ENCODE results near the gene GCGR. TPM values are rescaled to one million over a fixed set of nuclear protein-coding genes. Genes with fewer than 3 reads are reported as not detected.
A peak's percentile ranks its signal among the peaks of the same experiment; 100 is the strongest.

Gene GCGR
- total RNA-seq, 1 donor from 2014 or later = not detected

DNA sequence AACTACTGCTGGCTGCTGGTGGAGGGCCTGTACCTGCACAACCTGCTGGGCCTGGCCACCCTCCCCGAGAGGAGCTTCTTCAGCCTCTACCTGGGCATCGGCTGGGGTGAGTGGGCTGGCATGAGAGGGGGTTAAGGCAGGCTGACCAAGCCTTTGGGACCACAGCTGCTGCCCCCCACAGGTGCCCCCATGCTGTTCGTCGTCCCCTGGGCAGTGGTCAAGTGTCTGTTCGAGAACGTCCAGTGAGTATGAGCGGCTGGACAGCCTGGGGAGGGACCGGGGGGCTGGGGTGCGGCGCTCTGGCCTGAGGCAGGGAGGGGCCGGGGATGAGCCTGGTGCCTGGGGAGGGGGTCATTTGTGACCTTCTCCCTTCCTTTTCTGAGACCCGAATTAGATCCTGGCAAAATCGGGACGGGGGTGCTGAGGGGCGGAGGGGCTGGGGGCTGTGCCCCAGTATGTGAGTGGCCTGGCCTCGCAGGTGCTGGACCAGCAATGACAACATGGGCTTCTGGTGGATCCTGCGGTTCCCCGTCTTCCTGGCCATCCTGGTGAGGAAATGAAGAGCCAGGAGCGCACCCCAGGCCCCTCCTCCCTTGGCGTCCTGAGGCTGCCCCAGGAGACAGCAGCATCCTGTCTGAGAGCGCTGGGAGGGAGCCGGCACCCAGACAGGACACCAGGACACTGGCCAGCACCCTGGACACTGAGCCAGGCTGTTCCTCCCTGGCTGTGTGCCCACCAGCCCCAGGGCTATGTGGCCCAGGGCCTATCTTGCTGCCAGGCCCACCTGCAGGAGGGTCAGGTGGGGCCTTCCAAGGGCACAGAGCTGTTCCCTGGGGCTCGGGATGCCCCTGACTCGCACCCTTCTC is 8.0 kb downstream of the GCGR start:
- no peak for DNase-seq (ENCODE audit: low spot score in 2 of 2)
- no peak for FAIRE-seq

DNA sequence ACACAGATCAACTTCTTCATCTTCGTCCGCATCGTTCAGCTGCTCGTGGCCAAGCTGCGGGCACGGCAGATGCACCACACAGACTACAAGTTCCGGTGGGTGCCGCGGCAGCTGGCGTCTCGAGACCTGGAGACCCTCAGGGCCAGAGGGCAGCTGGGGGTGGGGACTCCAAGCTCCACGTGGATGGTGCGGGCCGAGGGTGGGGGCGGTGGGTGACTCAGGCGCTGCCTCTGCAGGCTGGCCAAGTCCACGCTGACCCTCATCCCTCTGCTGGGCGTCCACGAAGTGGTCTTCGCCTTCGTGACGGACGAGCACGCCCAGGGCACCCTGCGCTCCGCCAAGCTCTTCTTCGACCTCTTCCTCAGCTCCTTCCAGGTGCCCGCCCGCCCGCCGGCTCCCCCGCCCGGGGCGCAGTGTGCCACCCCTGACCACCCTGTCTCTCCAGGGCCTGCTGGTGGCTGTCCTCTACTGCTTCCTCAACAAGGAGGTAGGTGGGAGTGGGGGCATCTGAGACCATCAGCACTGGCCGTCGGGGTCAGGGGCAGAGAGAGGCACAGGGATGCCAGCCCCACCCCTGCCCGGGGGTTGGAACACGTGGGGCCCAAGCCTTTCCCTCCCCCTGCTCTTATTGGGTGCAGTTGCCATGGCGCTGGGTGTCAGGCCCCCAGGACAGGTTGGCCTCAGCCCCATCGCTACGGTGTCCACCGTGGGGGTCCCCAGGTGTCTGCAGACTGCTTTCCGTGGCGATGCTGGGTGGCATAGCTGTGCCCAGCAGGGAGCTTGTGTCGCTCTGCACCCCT is 8.8 kb downstream of the GCGR start:
- no peak for DNase-seq (ENCODE audit: low spot score in 2 of 2)
- no peak for FAIRE-seq

DNA sequence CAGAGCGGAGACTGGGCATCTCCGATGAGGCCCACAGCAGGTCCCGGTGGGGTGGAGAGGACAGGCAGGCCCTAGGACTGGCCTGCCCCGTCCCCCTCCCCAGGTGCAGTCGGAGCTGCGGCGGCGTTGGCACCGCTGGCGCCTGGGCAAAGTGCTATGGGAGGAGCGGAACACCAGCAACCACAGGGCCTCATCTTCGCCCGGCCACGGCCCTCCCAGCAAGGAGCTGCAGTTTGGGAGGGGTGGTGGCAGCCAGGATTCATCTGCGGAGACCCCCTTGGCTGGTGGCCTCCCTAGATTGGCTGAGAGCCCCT is 9.4 kb downstream of the GCGR start:
- FAIRE-seq = no peak

DNA sequence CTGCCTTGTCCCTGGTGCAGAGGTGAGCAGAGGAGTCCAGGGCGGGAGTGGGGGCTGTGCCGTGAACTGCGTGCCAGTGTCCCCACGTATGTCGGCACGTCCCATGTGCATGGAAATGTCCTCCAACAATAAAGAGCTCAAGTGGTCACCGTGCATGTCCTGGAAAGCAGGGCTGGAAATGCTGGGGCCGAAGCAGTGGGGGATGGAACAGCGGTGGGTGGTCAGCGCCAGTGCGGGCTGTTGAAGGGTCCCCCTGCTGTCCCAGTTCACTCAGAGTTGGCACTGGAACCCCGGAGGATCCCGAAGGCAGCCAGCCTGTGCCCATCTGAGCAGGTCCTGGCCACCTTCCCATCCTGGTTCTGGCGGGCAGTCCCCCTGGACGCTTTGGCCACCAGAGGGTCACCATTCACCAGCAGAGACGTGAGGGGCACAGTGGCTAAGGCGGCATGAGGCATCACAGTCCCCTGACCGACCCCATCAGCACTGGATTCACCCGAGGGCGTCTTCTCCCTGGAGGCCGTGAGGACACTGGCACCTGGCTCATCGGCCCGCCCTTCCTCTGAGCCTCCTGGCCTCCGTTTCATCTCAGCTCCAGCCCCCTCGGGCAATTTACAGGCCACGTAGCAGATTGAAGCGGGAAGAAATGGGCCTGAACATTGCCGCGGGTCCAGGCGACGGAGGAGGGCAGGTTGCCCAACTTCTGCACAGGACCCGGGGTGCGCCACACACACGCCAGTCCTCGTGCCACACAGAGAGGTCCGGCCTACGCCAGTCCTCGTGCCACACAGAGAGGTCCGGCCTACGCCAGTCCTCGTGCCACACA is 10.1 kb downstream of the GCGR start:
- no peak for FAIRE-seq
- no peak for DNase-seq (ENCODE audit: low spot score in 2 of 2)

More for the DNA sequence above, 9.4 kb downstream of the GCGR start:
- no peak for DNase-seq (ENCODE audit: low spot score in 2 of 2)

DNA sequence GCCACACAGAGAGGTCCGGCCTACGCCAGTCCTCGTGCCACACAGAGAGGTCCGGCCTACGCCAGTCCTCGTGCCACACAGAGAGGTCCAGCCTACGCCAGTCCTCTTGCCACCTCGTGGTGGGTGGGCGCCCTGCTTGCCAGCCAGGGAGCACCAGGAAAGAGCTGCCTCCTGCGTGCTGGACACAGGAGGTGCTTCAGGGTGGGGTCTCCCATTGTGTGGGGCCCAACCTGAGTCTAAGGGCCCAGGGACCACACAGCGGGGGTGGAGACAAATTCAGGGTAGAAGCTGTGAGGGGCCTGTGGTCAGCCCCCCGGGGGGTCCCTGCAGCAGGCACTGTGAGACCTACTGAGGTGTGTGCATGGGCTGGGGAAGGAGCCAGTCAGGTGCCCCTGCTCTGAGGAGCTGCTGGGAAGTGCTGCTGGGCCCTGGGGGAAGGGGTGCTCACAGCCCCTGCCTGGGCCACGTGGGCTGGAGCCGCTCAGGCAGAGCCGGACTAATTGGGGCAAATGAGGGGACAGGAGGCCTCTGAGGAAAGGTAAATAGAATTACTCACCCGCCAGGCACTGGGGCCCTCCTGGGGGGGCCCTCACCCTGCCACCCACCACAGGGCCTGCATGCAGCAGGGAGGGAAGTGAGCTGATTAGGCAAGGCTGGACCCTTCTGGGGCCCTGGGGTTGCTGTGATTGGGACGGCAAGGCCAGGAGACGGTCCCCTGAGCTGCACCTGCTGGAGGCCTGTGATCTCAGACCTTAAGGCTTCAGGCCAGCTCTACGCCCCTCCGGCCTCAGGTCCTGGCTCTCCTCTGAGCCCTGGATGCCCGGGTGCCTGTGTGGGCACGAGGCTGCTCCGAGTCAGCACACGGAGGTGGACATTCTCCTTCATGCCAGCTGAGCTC is 11.0 kb downstream of the GCGR start:
- FAIRE-seq (no peak), DNase-seq (ENCODE audit: low spot score in 2 of 2) (no peak)

DNA sequence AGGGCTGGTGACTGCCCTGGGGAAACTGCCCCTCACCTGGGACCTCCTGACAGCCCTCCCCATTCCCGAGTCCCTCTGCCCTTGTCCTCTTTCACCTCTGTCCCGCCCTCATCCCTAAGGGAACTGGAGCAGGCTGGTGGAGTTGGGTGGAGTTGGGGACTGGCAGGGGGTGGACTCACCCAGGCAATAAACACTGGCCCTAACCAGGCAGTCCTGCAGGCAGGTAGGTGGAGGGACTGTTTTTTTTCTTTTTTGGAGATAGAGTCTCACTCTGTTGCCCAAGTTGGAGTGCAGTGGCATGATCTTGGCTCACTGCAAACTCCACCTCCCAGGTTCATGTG is 11.7 kb downstream of the GCGR start:
- FAIRE-seq = no peak

DNA sequence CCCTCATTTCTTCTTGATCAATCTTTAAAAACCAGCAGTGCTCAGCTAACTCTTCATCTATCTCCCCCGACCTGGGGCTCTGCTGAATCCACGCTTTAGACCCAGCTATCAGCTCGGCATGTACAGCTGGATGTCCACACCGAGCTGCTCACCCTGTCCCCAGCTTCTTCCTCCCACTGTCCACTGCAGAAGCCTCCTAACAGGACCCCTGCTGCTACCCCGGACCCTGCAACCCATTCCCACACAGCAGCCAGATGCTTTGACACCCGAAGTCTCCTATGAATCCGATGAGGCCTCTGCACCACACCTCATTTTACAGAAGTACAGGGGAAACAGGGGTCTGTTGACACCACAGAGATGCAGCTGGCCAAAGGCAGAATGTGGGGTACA is 13.8 kb downstream of the GCGR start:
- FAIRE-seq = no peak
- DNase-seq (ENCODE audit: low spot score in 2 of 2) = no peak

More for the DNA sequence above, 11.7 kb downstream of the GCGR start:
- no peak for DNase-seq (ENCODE audit: low spot score in 2 of 2)

DNA sequence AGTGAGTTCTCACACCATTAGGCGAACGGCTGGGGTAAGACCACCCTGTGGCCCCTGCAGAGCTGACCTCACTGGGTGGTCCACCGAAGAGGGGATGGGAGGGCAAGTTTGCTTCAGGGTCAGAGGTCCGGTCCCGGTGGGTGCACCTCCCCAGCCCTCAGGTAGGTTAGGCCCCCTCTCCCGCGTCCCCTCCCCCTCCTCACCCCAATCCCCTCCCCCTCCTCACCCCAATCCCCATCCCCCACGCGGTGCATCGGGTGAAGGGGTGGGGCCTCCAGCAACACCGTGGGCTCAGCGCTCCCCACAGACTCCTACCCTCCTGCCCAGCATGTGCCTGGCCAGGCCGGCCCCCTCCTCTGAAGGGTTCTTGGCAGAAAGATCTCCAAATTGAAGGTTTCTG is 15.8 kb downstream of the GCGR start:
- FAIRE-seq (no peak), DNase-seq (ENCODE audit: low spot score in 2 of 2) (no peak)

DNA sequence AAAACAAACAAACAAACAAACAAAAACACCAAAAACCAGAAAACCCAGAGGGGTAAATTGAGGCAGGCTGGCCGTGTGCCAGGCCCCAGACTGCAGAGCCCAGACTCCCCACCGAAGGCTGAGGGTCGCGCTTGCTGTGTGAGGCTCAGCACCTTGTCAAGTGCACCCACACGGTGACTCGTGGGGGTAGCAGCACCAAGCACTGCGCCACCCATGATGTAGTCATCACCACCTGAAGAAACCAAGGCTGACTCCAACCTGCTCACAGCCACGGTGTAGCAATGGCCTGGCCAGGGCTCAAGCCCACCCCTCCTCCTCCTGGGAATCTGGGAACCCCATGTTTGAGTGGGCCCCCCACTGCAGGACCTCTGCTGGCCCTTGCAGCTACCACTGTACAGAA is 17.2 kb downstream of the GCGR start:
- FAIRE-seq = no peak

DNA sequence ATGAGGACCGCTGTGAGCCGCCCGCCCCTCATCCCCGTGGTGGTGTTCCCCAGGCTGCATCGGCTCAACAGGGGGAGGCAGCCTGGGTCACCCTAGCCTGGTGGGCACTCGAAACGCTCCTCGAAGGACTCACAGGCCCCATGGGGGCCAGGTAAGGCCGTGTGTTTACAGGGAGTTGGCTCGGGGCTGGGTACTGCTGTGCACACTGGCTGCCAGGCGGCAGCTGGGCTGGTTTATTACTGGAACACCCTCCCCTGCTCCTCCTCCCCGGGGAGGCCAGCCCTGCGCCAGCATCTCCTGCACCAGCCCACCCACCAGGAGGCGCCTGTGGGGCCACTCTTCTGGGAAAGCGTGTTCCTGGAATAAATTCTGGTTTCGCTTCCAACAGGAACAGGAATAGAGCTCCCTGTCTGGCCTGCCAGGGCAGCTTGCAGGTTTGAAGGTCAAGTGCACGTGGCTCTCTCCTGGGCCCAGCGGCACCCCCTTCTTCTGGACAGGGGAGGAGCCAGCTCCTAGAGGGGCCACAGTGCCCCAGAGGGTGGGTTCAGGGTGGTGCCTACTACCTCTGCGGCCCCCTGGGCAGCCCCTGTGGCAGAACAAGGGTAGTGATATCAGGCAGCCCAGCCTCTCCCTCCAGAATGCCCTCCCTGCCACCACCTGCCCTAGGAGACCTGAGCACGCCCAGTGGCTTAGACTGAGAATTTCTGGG is 17.8 kb downstream of the GCGR start:
- DNase-seq (ENCODE audit: low spot score in 2 of 2) (peak in 1 of 2 donors; percentile 77), FAIRE-seq (no peak)

More for the DNA sequence above, 17.2 kb downstream of the GCGR start:
- no peak for DNase-seq (ENCODE audit: low spot score in 2 of 2)

DNA sequence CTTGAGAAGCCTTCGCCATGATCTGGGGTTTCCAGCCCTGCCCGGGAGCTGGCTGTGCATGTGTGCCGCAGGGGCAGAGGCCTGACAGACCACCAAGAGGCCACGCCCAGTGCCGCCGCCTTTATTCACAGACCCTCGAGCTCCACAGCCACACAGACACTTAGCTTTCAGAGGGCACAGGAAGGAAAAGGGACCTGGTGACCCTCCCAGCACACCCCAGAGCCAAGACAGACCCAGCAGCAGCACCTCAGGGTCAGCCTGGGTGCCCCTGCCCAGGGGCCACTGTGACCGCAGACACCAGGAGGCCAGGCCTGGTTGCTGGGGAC is 18.3 kb downstream of the GCGR start:
- FAIRE-seq (no peak), DNase-seq (ENCODE audit: low spot score in 2 of 2) (no peak)

DNA sequence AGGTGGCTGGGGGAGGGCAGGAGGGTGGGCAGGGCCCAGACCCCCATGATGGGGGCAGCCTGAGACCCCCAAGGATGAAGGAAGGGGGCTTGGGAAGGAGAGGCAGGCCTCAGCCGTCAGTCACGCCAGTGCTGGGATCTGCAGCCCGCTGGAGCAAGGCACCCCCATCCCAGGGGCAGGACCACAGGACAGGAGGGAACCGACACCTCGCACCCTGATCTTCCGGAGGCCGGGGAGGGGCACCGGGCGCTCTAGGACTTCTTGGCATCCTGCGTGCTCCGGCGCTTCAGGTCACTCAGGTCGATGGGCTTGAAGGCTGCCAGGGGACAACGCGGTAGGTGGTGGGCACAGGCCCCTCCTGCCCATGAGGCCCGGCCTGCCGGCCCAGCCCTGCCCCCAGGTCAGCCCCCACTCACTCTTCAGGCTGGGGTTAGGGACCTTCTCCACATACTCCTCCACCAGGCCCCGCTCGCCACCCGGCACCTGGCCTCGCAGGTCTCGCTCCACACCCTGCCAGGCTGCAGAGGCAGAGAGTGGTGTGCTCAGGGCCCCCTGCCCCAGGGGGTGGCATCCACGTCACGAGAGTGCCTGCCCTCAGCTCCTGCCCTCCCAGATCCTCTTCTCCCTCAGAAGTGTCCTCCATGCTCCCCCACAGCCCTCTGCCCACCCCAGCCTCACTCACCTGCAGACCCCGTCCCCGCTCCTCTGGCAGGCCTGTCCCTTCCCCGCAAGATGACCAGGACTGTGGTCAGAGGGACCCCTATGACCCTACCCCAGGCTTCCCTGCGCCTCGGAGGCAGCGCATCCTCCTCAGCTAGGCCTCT is 19.3 kb downstream of the GCGR start:
- DNase-seq (ENCODE audit: low spot score in 2 of 2) (no peak), FAIRE-seq (no peak)

DNA sequence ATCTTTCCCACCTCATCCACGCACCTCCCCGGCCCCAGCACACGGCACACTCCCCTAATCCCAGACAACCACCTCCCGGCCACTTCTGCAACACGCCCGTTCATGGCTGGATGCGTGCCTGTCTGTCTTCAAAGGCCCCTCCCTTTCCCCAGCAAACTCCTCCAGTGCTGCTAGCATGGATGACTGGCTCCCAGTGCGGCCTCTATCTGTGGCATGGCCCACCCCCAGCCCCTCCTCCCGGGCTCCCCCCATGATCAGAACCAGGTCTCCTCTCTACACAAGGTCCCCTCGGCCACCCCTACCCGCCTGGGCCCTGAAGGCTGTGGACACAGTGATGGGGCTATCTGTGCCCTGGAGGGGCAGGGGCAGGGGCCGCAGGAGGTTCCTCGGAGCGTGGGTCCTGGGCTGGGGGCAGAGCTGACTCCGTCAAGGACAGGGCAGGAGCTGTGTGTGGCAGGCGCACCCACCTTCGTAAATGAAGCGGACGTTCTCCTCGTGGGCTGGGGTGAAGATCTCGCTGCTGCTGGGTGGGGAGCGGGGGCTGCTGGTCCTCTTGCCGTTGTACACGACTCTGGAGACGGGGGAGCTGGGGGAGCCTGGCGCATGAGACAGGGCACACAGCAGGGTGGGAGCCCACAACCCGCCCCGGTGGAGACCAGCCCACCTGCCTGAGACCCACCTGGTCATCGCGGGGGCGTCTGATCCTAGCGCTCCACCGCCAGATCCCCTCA is 20.0 kb downstream of the GCGR start:
- FAIRE-seq (no peak), DNase-seq (ENCODE audit: low spot score in 2 of 2) (no peak)

DNA sequence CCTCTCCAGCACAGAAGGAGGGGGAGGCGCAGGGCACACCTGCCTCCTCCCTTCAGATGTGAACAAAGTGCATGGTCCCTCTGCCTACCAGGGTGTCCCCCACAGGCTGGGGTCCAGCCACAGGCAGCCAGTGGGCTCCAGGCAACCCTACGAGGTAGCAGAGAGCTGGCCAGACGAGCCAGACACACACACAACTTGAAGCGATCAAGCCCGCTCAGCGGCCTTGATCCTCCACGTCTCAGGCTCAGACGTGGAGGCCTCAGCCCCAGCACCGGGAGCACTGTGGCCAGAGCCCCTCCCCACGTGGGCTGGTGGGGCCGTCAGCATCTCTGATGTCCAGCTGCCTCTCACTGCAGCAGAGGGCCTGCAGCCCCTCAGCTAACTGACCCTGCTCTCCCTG is 20.6 kb downstream of the GCGR start:
- FAIRE-seq = no peak
- DNase-seq (ENCODE audit: low spot score in 2 of 2) = no peak

DNA sequence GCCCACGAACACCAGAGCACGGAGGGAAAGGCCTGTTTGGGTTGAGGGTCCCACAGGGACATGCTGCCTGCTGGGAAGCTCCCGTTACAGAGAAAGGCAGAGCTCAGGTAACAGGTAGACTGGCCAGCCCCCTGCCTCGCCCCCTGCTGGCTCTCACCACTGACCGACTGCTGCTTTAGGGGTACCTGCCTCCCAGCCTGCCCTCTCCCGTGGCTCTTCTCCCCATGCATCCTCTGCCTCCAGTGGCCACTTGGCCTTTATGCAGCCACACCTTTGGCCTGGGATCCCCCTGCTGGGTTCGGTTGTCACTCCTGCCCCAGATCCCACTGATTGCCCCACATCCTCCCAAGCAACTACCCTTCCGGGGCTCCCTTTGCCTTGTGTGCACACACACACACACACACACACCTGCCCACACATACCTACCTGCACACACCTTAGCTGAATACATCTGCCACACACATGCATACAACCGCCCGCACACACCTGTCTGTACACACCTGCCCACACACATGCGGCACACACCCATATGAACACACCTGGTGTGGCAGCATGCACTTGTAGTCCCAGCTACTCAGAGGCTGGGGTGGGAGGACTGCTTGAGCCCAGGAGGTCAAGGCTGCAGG is 22.0 kb downstream of the GCGR start:
- DNase-seq (ENCODE audit: low spot score in 2 of 2) = no peak
- no peak for FAIRE-seq

DNA sequence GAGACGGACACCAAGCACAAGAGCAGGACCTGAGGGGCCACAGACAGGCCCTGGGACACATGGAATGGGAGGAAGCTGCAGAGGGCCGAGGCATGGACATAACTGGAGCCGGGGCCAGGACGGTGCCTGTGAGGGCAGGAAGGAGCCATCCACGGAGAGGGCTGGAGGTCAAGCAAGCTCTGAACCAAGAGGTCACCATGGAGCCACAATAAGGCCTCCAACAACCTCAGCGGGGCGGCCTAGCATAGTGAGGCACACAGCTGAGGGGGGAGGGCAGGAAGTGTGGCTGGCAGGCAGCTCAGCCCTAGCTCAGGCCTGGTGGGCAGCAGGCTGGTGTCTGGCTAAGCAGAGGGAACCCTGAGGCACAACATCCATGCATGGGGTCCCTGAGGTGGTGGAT is 24.7 kb downstream of the GCGR start:
- FAIRE-seq (no peak), DNase-seq (ENCODE audit: low spot score in 2 of 2) (no peak)

DNA sequence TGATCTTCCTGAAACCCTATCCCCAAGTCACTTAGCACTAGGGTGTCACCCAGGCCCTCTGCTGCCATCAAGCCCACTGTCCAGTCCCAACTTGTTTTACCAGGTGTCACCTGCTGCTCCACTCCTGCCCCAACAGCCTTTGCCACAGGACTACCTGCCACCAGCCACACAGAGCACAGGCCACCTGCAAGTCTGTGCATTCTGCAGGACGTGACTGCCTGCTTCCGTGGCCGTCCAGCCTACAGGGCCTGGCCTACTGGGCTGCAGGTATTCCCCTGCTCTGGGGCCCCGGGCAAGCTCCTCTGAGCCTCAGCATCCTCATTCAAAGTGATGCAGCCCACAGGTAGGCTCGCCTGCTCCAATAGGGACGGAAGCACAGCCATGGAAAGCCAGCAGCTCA is 25.9 kb downstream of the GCGR start:
- DNase-seq (ENCODE audit: low spot score in 2 of 2) = no peak
- FAIRE-seq = no peak

DNA sequence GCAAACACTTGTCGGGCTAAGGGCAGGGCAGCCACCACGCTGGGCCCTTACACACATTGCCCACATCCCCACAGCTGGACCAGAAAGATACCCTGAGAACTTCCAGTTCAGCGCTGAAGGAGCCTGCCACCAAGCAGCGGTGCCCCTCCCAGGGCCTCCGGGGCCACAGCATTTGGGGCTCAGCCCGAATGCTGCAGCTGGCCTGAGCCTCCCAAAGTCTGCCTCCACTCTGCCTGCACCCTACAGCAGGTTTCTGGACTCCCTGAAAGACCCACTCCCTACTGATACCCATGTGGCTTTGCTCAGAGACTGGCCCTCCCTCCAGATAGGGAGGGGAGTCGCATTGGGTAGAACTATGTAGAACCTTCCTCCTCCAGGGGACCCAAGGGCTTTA is 27.6 kb downstream of the GCGR start:
- no peak for FAIRE-seq
- DNase-seq (ENCODE audit: low spot score in 2 of 2) = no peak
